AG09309 (cell line): ENCODE results near the gene AKT1.

Experiments used
- DNase-seq: peaks from one replicate; pipeline ENCODE4 v3.0.0-alpha.2; 2010; ENCODE audit warnings: low read depth
- H3K4me3 ChIP-seq: 2 replicates; pipeline ENCODE4 v1.5.1; 2011; ENCODE audit warnings: mild to moderate bottlenecking, low read depth, low read length, moderate library complexity; ENCODE audit not compliant: control insufficient read depth
- CTCF ChIP-seq: IDR thresholded peaks from 2 replicates; pipeline ENCODE4 v1.5.1; 2011; ENCODE audit warnings: mild to moderate bottlenecking, low read depth, low read length, inconsistent platforms; ENCODE audit not compliant: insufficient read depth, control insufficient read depth; ENCODE audit errors: missing control alignments

Gene AKT1

GRCh38 chr14:104797115-104798044 is 1.8 kb upstream of the AKT1 start:
- DNase-seq = no peak
- TF ChIP-seq CTCF = no peak
- H3K4me3 ChIP-seq = no peak overlapping the region

GRCh38 chr14:104796687-104797081 is 1.1 kb upstream of the AKT1 start:
- no peak for TF ChIP-seq CTCF
- DNase-seq = no peak
- no peak overlapping the region for H3K4me3 ChIP-seq

- no peak for TF ChIP-seq CTCF
- DNase-seq = no peak
- H3K4me3 ChIP-seq = peak overlapping the region; percentile 48
Observed at GRCh38 chr14:104795781-104796686, 486 bp upstream of the AKT1 start.

- no peak for TF ChIP-seq CTCF
- DNase-seq = no peak
- peak overlapping the region; percentile 72 for H3K4me3 ChIP-seq
Observed at GRCh38 chr14:104794631-104794992, 936 bp downstream of the AKT1 start.

- peak overlapping the region; percentile 72 for H3K4me3 ChIP-seq
- no peak for DNase-seq
- TF ChIP-seq CTCF = no peak
Observed at GRCh38 chr14:104794099-104794498, 1.4 kb downstream of the AKT1 start.

GRCh38 chr14:104793703-104793959 is 1.9 kb downstream of the AKT1 start:
- DNase-seq = no peak
- TF ChIP-seq CTCF = no peak
- peak overlapping the region; percentile 72 for H3K4me3 ChIP-seq
